GM06990 (cell line): Measurements from ENCODE around the gene DCHS1.

ENCODE experiments used
- DNase-seq: peaks from one replicate; pipeline ENCODE4 v3.0.0-alpha.2; 2011; ENCODE audit not compliant: insufficient read length; ENCODE audit errors: extremely low read depth
- H3K27me3 ChIP-seq: replicated peaks from 2 replicates; pipeline ENCODE4 v1.6.0; 2011; ENCODE audit warnings: low read length; ENCODE audit not compliant: control insufficient read depth, insufficient read depth
- H3K36me3 ChIP-seq: 2 replicates; pipeline ENCODE4 v1.5.1; 2011; ENCODE audit warnings: low read length; ENCODE audit not compliant: control insufficient read depth, insufficient read depth
- H3K4me3 ChIP-seq: replicated peaks from 2 replicates; pipeline ENCODE4 v1.5.1; 2011; ENCODE audit warnings: low read depth, mild to moderate bottlenecking, control low read depth, low read length
- CTCF ChIP-seq: IDR thresholded peaks from 2 replicates; pipeline ENCODE4 v1.5.1; 2011; ENCODE audit warnings: low read length, control low read depth, mild to moderate bottlenecking, inconsistent platforms; ENCODE audit not compliant: insufficient read depth, poor library complexity, severe bottlenecking

DCHS1 gene

GRCh38 chr11:6630632-6631291, 24.8 kb downstream of the DCHS1 start:
- no peak for TF ChIP-seq CTCF
- no peak for DNase-seq
- Histone ChIP-seq H3K4me3 (no peak overlapping the region), H3K27me3 (no peaks in the 10 kb centered on the region), H3K36me3 (no peaks in the 10 kb centered on the region)

GRCh38 chr11:6629892-6630631, 25.5 kb downstream of the DCHS1 start:
- H3K36me3 ChIP-seq: no peaks in the 10 kb centered on the region
- H3K4me3 ChIP-seq: no peak overlapping the region
- TF ChIP-seq CTCF: no peak
- no peak for DNase-seq
- H3K27me3 ChIP-seq: no peaks in the 10 kb centered on the region

- Histone ChIP-seq H3K27me3 (no peaks in the 10 kb centered on the region), H3K4me3 (no peak overlapping the region), H3K36me3 (no peaks in the 10 kb centered on the region)
- no peak for TF ChIP-seq CTCF
- no peak for DNase-seq
Observed at GRCh38 chr11:6629573-6629891, 26.1 kb downstream of the DCHS1 start.

GRCh38 chr11:6628526-6628925, 27.1 kb downstream of the DCHS1 start:
- TF ChIP-seq CTCF: no peak
- H3K27me3 ChIP-seq: no peaks in the 10 kb centered on the region
- DNase-seq: no peak
- H3K36me3 ChIP-seq: no peaks in the 10 kb centered on the region
- H3K4me3 ChIP-seq: no peak overlapping the region

- no peak overlapping the region for H3K4me3 ChIP-seq
- H3K36me3 ChIP-seq: no peaks in the 10 kb centered on the region
Observed at GRCh38 chr11:6627762-6628241, 27.8 kb downstream of the DCHS1 start.

More at GRCh38 chr11:6627762-6628241, 27.8 kb downstream of the DCHS1 start:
- H3K27me3 ChIP-seq: no peaks in the 10 kb centered on the region
- TF ChIP-seq CTCF: no peak
- no peak for DNase-seq
